Lower lobe of right lung (tissue), 2 donors: Measurements from ENCODE around the gene LIN7B. TPM values are rescaled to one million over a fixed set of nuclear protein-coding genes. Genes with fewer than 3 reads are reported as not detected.
A peak's percentile ranks its signal among the peaks of the same experiment; 100 is the strongest.

Experiments
- ATAC-seq, 2 donors: fragments of 200-7000 bp; cut with Tn5 transposase; one replicate each; pipeline ENCODE4 v1.9.1; 2020 to 2022; ENCODE audit warnings: mild to moderate bottlenecking in 2 of 2, moderate library complexity in 2 of 2
- DNase-seq: peaks from one replicate; pipeline ENCODE4 v3.0.0-alpha.2; 2020
- H3K27ac ChIP-seq: fragments of 200-600 bp; one replicate; pipeline ENCODE4 v1.8.0; 2022
- H3K27me3 ChIP-seq: fragments of 200-600 bp; one replicate; pipeline ENCODE4 v1.8.0; 2022; ENCODE audit warnings: low read depth
- H3K36me3 ChIP-seq: fragments of 200-600 bp; one replicate; pipeline ENCODE4 v1.8.0; 2022; ENCODE audit warnings: mild to moderate bottlenecking
- H3K4me1 ChIP-seq: fragments of 200-600 bp; one replicate; pipeline ENCODE4 v1.8.0; 2022
- H3K4me3 ChIP-seq: fragments of 200-600 bp; one replicate; pipeline ENCODE4 v1.8.0; 2022; ENCODE audit warnings: mild to moderate bottlenecking
- H3K9me3 ChIP-seq: fragments of 200-600 bp; one replicate; pipeline ENCODE4 v1.8.0; 2022
- intact Hi-C: fragments of 100-400 bp; cut with DNase I; formaldehyde crosslinking; loops from one replicate; pipeline ENCODE4 v1.11.0; 2022
- total RNA-seq: library from RNA; stranded (reverse); fragmentation: NEBNext Ultra II Directional; extraction: Animal tissue kit (Norgen Biotek cat#: 25700); gene quantifications from one replicate; pipeline ENCODE4 v1.2.1, GENCODE V29; 2021
- TF ChIP-seq, protein P1 (sequence below): fragments of 200-600 bp; IDR thresholded peaks from one replicate; pipeline ENCODE4 v1.8.0; 2022; ENCODE audit warnings: antibody characterized with exemption, mild to moderate bottlenecking
- donor health status: DM: no; HTN: yes; CAD: no; lungs with severe emphysema.

LIN7B gene
- total RNA-seq, 1 donor from 2014 or later, result 10.6 TPM

DNA sequence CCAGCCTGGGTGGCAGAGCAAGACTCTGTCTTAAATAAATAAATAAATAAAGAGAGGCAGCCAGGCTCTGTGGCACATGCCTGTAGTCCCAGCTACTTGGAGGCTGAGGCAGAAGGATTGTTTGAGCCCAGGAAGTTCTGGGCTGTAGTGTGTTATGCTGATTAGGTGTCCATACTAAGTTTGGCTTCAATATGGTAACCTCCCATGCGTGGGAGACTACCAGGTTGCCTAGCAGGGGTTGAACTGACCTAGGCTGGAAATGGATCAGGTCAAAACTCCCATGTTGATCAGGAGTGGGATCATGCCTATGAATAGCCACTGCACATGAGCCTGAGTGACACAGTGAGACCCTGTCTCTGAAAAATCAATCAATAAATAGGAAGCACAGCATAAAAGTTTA is 32.9 kb upstream of the LIN7B start:
- Histone ChIP-seq H3K4me3 (no peak overlapping the region), H3K9me3 (no peaks in the 10 kb centered on the region), H3K27me3 (no peaks in the 10 kb centered on the region), H3K36me3 (no peaks in the 10 kb centered on the region), H3K4me1 (peaks cover 10% of the 10 kb centered on the region), H3K27ac (no peak overlapping the region)
- no peak for DNase-seq
- TF ChIP-seq, protein P1, sequence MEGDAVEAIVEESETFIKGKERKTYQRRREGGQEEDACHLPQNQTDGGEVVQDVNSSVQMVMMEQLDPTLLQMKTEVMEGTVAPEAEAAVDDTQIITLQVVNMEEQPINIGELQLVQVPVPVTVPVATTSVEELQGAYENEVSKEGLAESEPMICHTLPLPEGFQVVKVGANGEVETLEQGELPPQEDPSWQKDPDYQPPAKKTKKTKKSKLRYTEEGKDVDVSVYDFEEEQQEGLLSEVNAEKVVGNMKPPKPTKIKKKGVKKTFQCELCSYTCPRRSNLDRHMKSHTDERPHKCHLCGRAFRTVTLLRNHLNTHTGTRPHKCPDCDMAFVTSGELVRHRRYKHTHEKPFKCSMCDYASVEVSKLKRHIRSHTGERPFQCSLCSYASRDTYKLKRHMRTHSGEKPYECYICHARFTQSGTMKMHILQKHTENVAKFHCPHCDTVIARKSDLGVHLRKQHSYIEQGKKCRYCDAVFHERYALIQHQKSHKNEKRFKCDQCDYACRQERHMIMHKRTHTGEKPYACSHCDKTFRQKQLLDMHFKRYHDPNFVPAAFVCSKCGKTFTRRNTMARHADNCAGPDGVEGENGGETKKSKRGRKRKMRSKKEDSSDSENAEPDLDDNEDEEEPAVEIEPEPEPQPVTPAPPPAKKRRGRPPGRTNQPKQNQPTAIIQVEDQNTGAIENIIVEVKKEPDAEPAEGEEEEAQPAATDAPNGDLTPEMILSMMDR, result no peak
- no peak for ATAC-seq
- intact Hi-C loops, result no loop called here

DNA sequence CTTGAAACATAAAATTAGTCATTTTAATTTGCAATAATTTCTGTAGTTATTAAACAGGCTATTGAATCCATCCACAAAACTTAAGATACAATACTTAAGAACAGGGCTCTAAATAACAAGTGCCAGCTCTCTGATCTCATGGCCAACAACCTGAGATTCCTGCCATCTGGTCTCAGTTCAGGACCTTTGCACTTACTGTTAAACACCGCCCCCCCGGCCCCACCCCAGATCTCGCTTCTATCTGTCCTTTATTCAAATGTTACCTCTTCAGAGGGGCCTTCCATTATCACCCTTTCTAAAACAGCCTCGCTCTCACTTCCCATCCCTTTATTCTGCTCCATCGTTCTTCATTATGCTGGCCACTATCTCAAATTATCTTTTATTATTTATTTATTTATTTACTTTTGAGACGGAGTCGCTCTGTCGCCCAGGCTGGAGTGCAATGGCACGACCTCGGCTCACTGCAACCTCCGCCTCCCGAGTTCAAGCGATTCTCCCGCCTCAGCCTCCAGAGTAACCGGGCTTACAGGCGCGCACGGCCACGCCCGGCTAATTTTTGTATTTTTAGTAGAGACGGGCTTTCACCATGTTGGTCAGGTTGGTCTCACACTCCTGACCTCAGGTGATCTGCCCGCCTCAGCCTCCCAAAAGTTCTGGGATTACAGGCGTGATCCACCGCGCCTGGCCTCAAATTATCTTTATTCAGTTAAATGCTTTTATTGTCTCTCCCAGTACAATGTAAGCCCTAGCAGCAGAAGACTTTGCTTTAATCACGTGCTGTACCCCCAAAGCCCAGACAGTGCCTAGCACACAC is 29.8 kb upstream of the LIN7B start:
- TF ChIP-seq, protein P1, result no peak
- DNase-seq, result no peak
- Histone ChIP-seq H3K27me3 (no peaks in the 10 kb centered on the region), H3K27ac (peak overlapping the region; percentile 88), H3K4me1 (peaks cover 23% of the 10 kb centered on the region), H3K4me3 (peak overlapping the region; percentile 100), H3K9me3 (no peaks in the 10 kb centered on the region), H3K36me3 (peaks cover 25% of the 10 kb centered on the region)
- intact Hi-C loops, result no loop called here
- ATAC-seq, result no peak

DNA sequence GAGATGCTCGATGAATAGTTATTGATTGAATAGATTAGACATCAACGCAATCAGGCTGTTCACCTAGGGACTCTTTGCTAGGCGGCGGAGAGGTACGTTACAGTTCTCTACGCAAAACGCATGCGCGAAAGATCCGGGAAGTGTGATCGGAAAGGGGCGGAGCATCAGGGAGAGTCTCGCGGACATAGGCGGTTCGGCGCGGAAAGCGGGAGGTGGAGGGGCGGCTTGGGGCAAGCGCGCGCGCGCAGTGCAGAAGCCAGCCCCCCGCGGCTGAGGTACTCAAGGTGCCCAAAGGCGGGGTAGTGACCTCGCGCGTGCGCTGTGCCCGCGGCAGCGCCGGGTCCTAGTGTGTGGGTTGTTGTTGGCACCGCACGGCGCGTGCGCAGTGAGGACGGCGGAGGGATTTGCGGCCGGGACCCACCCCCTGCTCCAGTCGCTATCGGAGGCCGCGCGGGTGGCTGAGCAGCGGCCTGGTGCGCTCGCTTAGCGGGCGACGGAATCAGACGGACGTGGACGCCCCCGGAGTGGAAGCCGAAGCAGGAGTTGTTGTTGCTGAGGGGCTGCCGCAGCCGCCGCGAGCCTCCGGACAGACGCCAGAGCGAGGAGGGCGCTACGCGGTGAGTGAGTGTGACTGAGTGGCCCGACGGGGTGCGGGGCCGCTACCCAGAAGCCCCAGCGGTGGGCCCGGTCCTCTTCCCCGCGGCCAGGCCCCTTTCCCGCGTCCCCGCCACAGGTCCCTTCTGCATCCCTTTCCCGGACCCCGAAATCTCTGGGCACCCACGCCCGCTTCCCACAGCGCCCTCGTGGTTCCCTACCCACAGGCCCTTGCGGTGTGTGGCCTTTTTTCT is 28.9 kb upstream of the LIN7B start, which contains the start of gene SNRNP70:
SNRNP70 (plus strand) TSS at position 432 of the 848 bp plus-strand sequence. CDS start 964 bp downstream, outside the sequence.
- TF ChIP-seq, protein P1, result no peak
- peak; percentile 99 for ATAC-seq
- H3K9me3 ChIP-seq, result no peaks in the 10 kb centered on the region

DNA sequence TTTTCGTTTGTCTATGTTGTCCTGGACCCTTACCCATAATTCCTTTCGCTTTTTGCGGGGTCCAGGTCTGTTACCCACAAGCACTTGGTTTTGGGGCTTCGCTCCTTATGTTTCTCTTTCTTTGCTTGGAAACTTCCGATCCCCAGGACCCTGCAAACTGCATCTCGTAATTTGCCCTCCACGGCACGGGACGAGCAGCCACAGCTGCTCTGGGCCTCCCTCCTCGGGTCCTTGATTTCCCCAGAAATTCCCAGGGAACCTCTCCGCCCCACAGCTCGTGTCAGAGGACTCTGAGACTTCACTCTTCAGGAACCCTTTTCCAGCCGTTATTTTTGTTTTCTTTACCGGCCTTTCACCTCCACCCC is 28.3 kb upstream of the LIN7B start:
- Histone ChIP-seq H3K9me3 (no peaks in the 10 kb centered on the region), H3K4me3 (peak overlapping the region; percentile 100), H3K36me3 (peaks cover 38% of the 10 kb centered on the region), H3K27me3 (no peaks in the 10 kb centered on the region), H3K4me1 (peaks cover 23% of the 10 kb centered on the region), H3K27ac (peak overlapping the region; percentile 88)
- intact Hi-C loops, result no loop called here
- ATAC-seq, result no peak
- DNase-seq, result no peak
- TF ChIP-seq, protein P1, result no peak

More for the DNA sequence above, 28.9 kb upstream of the LIN7B start, which contains the start of gene SNRNP70:
- H3K27me3 ChIP-seq, result no peaks in the 10 kb centered on the region
- DNase-seq, result peak; percentile 100
- H3K27ac ChIP-seq, result peak within 1 kb of the TSS; percentile 88
- intact Hi-C loops, result no loop called here
- H3K4me1 ChIP-seq, result peaks cover 23% of the 10 kb centered on the region
- peak within 1 kb of the TSS; percentile 100 for H3K4me3 ChIP-seq
- peaks cover 32% of the 10 kb centered on the region for H3K36me3 ChIP-seq

DNA sequence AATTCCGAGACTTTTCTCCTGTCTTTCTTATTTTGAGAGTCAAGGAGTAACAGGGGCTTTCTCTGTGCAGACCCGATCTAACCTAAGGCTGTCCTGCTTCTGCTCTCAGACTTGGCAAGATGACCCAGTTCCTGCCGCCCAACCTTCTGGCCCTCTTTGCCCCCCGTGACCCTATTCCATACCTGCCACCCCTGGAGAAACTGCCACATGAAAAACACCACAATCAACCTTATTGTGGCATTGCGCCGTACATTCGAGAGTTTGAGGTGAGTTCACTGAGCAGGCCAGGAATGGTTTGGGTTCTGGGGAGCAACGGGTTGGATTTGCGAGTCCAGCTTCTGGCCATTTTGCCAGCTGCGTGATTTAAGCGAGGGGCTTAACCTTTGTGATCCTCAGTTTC is 27.9 kb upstream of the LIN7B start:
- DNase-seq (no peak), ATAC-seq (no peak)
- Histone ChIP-seq H3K27ac (peak overlapping the region; percentile 88), H3K4me3 (peak overlapping the region; percentile 100), H3K9me3 (no peaks in the 10 kb centered on the region), H3K4me1 (peaks cover 23% of the 10 kb centered on the region), H3K27me3 (no peaks in the 10 kb centered on the region), H3K36me3 (peaks cover 43% of the 10 kb centered on the region)
- intact Hi-C loops, result no loop called here
- TF ChIP-seq, protein P1, result no peak
